CD14-positive monocyte (primary cell): ENCODE results near the gene DPCD. TPM values are rescaled to one million over a fixed set of nuclear protein-coding genes. Genes with fewer than 3 reads are reported as not detected.

ENCODE experiments used
- DNase-seq, 3 donors: peaks; one replicate each; pipeline ENCODE4 v3.0.0-alpha.2; 2011 to 2022
- H2AFZ ChIP-seq: 2 replicates; pipeline ENCODE4 v1.6.0; 2012; ENCODE audit warnings: mild to moderate bottlenecking, low read depth, low read length, inconsistent platforms; ENCODE audit not compliant: insufficient read depth, poor library complexity, severe bottlenecking
- H3K27ac ChIP-seq, 2 donors: 1 replicate in 1 of 2; 2 replicates in 1 of 2; pipeline ENCODE4 v1.5.1; 2012 to 2013; ENCODE audit warnings: low read length in 2 of 2, control low read depth in 1 of 2, inconsistent platforms in 1 of 2, low read depth in 1 of 2, mild to moderate bottlenecking in 1 of 2
- H3K27me3 ChIP-seq, 2 donors: one replicate each; pipeline versions ENCODE4 v1.6.0 to v1.6.1; 2011 to 2013; ENCODE audit warnings: low read length in 2 of 2; ENCODE audit not compliant: control insufficient read depth in 2 of 2, insufficient read depth in 2 of 2
- H3K36me3 ChIP-seq, 2 donors: replicated peaks in 1 of 2; 1 replicate in 1 of 2; 2 replicates in 1 of 2; pipeline versions ENCODE4 v1.5.1 to v1.6.1; 2012 to 2013; ENCODE audit warnings: low read length in 2 of 2, control low read depth in 1 of 2, inconsistent platforms in 1 of 2, mild to moderate bottlenecking in 1 of 2; ENCODE audit not compliant: insufficient read depth in 2 of 2, control insufficient read depth in 1 of 2
- H3K4me1 ChIP-seq, 2 donors: 1 replicate in 1 of 2; 2 replicates in 1 of 2; pipeline versions ENCODE4 v1.5.1 to v1.6.1; 2012 to 2013; ENCODE audit warnings: low read length in 2 of 2, control low read depth in 1 of 2, inconsistent platforms in 1 of 2, mild to moderate bottlenecking in 1 of 2, moderate library complexity in 1 of 2; ENCODE audit not compliant: insufficient read depth in 2 of 2, control insufficient read depth in 1 of 2
- H3K4me2 ChIP-seq: replicated peaks from 2 replicates; pipeline ENCODE3; 2012; ENCODE audit warnings: low read length, moderate library complexity, mild to moderate bottlenecking; ENCODE audit not compliant: poor library complexity, severe bottlenecking; ENCODE audit errors: extremely low read depth
- H3K4me3 ChIP-seq, 3 experiments: fragments of 200-600 bp in 1 of 3; sonication (generic) in 1 of 3; replicated peaks in 1 of 3; 1 replicate in 2 of 3; 2 replicates in 1 of 3; pipeline ENCODE4 v1.5.1; 2011 to 2013; ENCODE audit warnings: low read length in 3 of 3, mild to moderate bottlenecking in 3 of 3, control low read depth in 2 of 3, low read depth in 2 of 3, inconsistent platforms in 1 of 3, moderate library complexity in 1 of 3
- H3K79me2 ChIP-seq: 2 replicates; pipeline ENCODE4 v1.6.0; 2012; ENCODE audit warnings: mild to moderate bottlenecking, control low read depth, inconsistent platforms, low read length, moderate library complexity; ENCODE audit not compliant: insufficient read depth
- H3K9ac ChIP-seq: 2 replicates; pipeline ENCODE4 v1.6.0; 2017; ENCODE audit warnings: low read length, mild to moderate bottlenecking; ENCODE audit not compliant: insufficient read depth, poor library complexity, severe bottlenecking
- H3K9me3 ChIP-seq, 2 donors: replicated peaks in 1 of 2; 1 replicate in 1 of 2; 2 replicates in 1 of 2; pipeline versions ENCODE4 v1.5.1 to v1.6.1; 2012 to 2013; ENCODE audit warnings: low read length in 2 of 2, control low read depth in 1 of 2; ENCODE audit not compliant: control insufficient read depth in 1 of 2, insufficient read depth in 1 of 2
- H4K20me1 ChIP-seq: 2 replicates; pipeline ENCODE4 v1.6.0; 2012; ENCODE audit warnings: mild to moderate bottlenecking, low read length, control low read depth, moderate library complexity; ENCODE audit not compliant: insufficient read depth
- H3K27ac Mint-ChIP-seq, 7 donors: one replicate each; pipeline ENCODE4 v1.8.0; 2020; ENCODE audit warnings: mild to moderate bottlenecking in 7 of 7, mixed read lengths in 7 of 7, moderate library complexity in 6 of 7, inconsistent platforms in 2 of 7
- H3K27me3 Mint-ChIP-seq, 3 donors: one replicate each; pipeline ENCODE4 v1.8.0; 2021 to 2022; ENCODE audit warnings: low read depth in 3 of 3, mild to moderate bottlenecking in 3 of 3, mixed read lengths in 3 of 3, moderate library complexity in 3 of 3, inconsistent platforms in 1 of 3
- H3K36me3 Mint-ChIP-seq, 2 donors: one replicate each; pipeline ENCODE4 v1.8.0; 2020; ENCODE audit warnings: mixed read lengths in 2 of 2, inconsistent platforms in 1 of 2, mild to moderate bottlenecking in 1 of 2
- H3K4me1 Mint-ChIP-seq: one replicate; pipeline ENCODE4 v1.8.0; 2020; ENCODE audit warnings: mild to moderate bottlenecking, mixed read lengths
- H3K4me3 Mint-ChIP-seq, 2 donors: one replicate each; pipeline ENCODE4 v1.8.0; 2020; ENCODE audit warnings: mild to moderate bottlenecking in 2 of 2, mixed read lengths in 2 of 2, moderate library complexity in 1 of 2
- H3K9me3 Mint-ChIP-seq, 7 donors: one replicate each; pipeline ENCODE4 v1.8.0; 2020 to 2022; ENCODE audit warnings: mixed read lengths in 7 of 7, mild to moderate bottlenecking in 6 of 7, moderate library complexity in 6 of 7, inconsistent platforms in 2 of 7
- CTCF ChIP-seq: fragments of 200-600 bp; IDR thresholded peaks from one replicate; pipeline ENCODE4 v1.8.0; 2022; ENCODE audit warnings: antibody characterized with exemption, mild to moderate bottlenecking
- WGBS: methylation state at CpG from one replicate; pipeline ENCODE4 v1.1.5; 2013; ENCODE audit warnings: missing lambda C conversion rate; ENCODE audit not compliant: insufficient coverage; 5-methylcytosine and 5-hydroxymethylcytosine counted together
- intact Hi-C, 2 donors: fragments of 100-400 bp; cut with micrococcal nuclease; formaldehyde crosslinking; loops; one replicate each; pipeline versions ENCODE4 v1.15.0 to v1.15.1; 2023
- polyA plus RNA-seq, 3 donors: library from polyadenylated mRNA; depleted of rRNA in 1 of 3; unstranded in 2 of 3; stranded (reverse) in 1 of 3; fragments of 300-500 nt in 2 of 3; fragments of >200 nt in 1 of 3; fragmentation: Illumina TruSeq in 2 of 3; gene quantifications; 1 replicate in 2 of 3; 2 replicates in 1 of 3; pipeline ENCODE4 v1.2.3, GENCODE V29; 2012 to 2021

Gene DPCD
- polyA plus RNA-seq, 3 donors = 8.6 to 17.0 (median 9.0) TPM

- Mint-ChIP-seq H3K27me3 (peaks cover 0 to 2% (median 0%) of the 10 kb centered on the region in 3 donors), H3K27ac (peak overlapping the region in 4 of 7 donors; percentile 42 to 84 (median 64)), H3K36me3 (peaks cover 58 to 80% of the 10 kb centered on the region in 2 donors), H3K4me1 (peaks cover 6% of the 10 kb centered on the region), H3K9me3 (peaks cover 0 to under 1% (median 0%) of the 10 kb centered on the region in 7 donors), H3K4me3 (no peak overlapping the region)
- no peak for DNase-seq
- no peak overlapping the region for H3K4me2 ChIP-seq
- peaks cover 2% of the 10 kb centered on the region for H4K20me1 ChIP-seq
- no peaks in the 10 kb centered on the region for H3K9me3 ChIP-seq
- H2AFZ ChIP-seq = no peak overlapping the region
- H3K4me3 ChIP-seq = no peak overlapping the region
- TF ChIP-seq CTCF = no peak
- peak overlapping the region in 1 of 2 donors; percentile 59 for H3K27ac ChIP-seq
- intact Hi-C loops = no loop called here
- H3K36me3 ChIP-seq = peaks cover 50 to 96% of the 10 kb centered on the region in 2 donors
- peaks cover 0 to 3% of the 10 kb centered on the region in 2 donors for H3K4me1 ChIP-seq
- H3K9ac ChIP-seq = no peak overlapping the region
- H3K79me2 ChIP-seq = no peaks in the 10 kb centered on the region
- H3K27me3 ChIP-seq = no peaks in the 10 kb centered on the region
- WGBS = 96% methylated on average over 6 of the region's 16 CpGs
These were observed 23.2 kb downstream of the DPCD start for GRCh38 chr10:101611096-101611905.

- no peaks in the 10 kb centered on the region for H3K9me3 ChIP-seq
- peaks cover 51 to 96% of the 10 kb centered on the region in 2 donors for H3K36me3 ChIP-seq
- Mint-ChIP-seq H3K27ac (peak overlapping the region in 5 of 7 donors; percentile 25 to 84 (median 60)), H3K36me3 (peaks cover 61 to 79% of the 10 kb centered on the region in 2 donors), H3K4me3 (no peak overlapping the region), H3K9me3 (no peaks in the 10 kb centered on the region), H3K4me1 (peaks cover 11% of the 10 kb centered on the region), H3K27me3 (peaks cover 0 to 3% (median 0%) of the 10 kb centered on the region in 3 donors)
- H3K4me1 ChIP-seq = peaks cover 1 to 6% of the 10 kb centered on the region in 2 donors
- no peaks in the 10 kb centered on the region for H3K27me3 ChIP-seq
- intact Hi-C loops = no loop called here
- no peaks in the 10 kb centered on the region for H3K79me2 ChIP-seq
- H3K9ac ChIP-seq = no peak overlapping the region
- H3K4me2 ChIP-seq = no peak overlapping the region
- H3K4me3 ChIP-seq = no peak overlapping the region
- 100% methylated on average over 5 of the region's 6 CpGs for WGBS
- TF ChIP-seq CTCF = no peak
- no peak for DNase-seq
- H3K27ac ChIP-seq = peak overlapping the region in 1 of 2 donors; percentile 59
- H2AFZ ChIP-seq = no peak overlapping the region
- peaks cover 10% of the 10 kb centered on the region for H4K20me1 ChIP-seq
These were observed 24.0 kb downstream of the DPCD start for GRCh38 chr10:101612086-101612485.
